ENCODE data around the gene SERINC5.

- TF ChIP-seq FOXP2 (optimal IDR thresholded peaks at IDR 0.05; ENCODE audit: control extremely low read depth, extremely low read length, insufficient read depth) (no peak), EZH2 (IDR thresholded peaks at IDR 0.05) (no peak), POLR2AphosphoS5 (IDR thresholded peaks at IDR 0.05; ENCODE audit: borderline replicate concordance, low read depth, low read length) (no peak)
Measured at GRCh38 chr5:80125022-80125961, 130.6 kb downstream of the SERINC5 start.
